Activated gamma-delta T cell treated with Interleukin-2 at 50 U/mL for 16 hours (primary cell): ENCODE data around the gene S1PR5.

Experiments
- DNase-seq: peaks from one replicate; pipeline ENCODE4 v3.0.0-alpha.2; 2020

The S1PR5 gene

DNA sequence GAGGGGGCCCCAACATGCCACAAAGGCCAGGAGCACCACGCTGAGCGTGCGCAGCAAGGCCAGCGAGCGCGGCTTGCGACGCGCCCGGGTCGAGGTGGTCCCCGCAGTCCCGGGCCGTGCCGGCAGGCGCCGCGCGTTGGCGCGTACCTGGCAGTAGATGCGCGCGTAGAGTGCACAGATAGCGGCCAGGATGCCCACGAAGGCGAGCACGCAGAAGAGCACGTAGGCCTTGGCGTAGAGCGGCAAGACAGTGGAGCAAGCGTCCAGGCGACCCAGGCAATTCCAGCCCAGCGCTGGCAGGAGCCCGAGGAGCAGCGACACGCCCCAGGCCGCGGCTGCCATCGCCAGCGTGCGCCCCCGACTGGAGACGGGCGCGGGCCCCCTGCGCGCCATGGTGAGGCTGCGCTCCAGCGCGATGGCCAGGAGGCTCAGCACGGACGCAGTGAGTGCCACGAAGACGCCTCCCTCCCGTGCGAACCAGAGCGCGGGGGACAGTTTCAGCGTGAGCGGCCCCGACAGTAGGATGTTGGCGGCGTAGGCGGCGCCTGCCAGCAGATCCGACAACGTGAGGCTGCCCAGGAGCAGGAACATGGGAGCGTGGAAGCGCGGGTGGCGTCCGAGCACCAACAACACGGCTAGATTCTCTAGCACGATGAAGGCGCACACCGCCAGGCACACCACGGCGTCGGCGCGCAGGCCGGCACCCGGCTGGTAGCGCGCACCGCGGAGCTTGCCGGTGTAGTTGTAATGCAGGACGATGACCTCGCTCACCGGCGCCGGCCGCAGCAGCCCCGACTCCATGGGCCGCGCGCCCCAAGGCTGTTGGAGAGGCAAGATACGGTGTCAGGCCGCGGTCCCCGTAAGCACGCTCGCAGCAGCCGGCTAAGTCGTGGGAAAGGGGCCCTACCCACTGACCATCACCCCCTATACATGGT is 2.8 kb downstream of the S1PR5 start:
- peak; percentile 55 for DNase-seq

DNA sequence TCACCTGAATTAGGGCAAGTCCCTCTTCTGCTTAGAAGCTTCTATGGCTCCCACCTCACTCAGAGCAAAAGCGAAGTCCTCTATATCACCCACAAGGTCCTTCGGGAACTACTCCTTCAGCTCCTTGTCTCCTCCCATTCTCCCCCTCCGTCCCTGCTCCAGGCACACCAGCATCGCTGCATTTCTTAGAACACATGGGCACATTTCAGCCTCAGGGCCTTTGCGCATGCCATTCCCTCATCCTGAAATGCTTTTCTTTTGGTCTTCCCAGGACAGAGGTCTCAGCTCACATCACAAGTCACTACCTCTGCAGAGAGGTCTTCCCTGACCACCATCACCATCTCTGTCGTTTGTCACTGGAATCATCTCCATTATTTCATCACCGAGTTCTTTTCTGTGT is 4.0 kb downstream of the S1PR5 start:
- no peak for DNase-seq

DNA sequence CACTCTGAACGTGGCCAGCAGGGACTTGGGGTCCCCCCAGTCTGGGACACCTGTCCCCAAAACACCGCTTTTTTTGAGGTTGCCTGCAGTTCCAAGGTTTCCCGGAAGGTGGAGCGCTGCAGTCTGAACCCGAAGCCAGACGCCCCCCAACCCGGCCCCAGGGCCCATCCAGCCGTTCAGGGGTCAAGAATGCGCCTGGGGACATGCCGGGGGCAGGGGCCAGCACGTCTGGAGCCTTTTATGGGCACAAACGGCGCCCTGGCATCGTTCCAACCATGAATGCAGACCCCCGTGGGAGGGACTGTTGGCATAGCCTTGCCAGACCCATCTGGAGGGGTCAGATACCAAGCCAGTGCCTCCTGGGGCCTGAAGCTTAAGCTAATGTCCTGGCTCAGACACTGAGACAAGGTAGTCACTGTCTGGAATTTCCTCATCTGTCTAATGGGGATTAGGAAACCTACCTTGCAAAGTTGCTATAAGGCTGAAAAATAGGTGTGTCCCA is 6.9 kb downstream of the S1PR5 start:
- DNase-seq = peak; percentile 60

DNA sequence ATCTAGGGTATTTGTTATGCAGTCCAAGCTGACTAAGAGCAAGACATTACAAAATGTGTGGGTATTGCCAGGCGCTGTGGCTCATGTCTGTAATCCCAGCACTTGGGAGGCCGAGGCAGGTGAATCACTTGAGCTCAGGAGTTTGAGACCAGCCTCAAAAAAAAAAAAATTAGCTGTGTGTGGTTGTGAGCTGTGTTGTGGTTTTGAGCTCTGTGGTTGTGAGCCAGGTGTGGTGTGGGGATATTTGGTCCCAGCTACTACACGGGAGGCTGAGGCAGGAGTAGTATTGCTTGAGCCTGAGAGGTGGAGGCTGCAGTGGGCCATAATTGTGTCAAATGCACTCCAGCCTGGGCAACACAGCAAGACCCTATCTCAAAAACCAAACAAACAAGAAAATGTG is 8.5 kb downstream of the S1PR5 start:
- no peak for DNase-seq

- DNase-seq = no peak
These were observed 9.2 kb downstream of the S1PR5 start for GRCh38 chr19:10508036-10508435.

DNA sequence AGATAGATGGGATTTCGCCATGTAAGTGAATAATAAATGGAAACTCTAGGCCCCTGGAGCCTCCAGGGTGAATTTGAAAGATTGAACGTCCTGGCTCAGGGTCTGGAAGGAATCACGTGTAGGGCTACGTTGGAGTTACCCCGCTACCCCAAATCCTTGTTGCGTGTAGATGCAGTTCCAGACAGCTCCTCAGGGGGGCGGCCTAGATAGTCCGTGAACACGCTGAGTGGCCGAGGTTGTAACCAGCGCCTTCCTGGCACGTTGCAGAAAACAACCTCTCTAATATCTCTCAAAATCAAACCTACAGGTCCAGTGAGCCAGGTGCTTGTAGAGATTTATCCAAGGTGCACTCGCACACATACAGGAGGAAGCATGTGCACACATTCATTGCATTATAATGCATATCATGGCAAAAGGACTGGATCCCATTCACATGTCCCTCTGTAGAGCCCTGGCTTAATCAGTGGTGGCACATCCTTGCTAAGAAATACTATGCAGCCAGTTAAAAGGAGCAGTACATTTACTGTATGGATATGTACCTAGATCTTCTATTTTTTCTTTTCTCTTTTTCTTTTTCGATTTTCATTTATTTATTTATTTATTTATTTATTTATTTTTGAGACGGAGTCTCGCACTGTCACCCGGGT is 11.5 kb downstream of the S1PR5 start:
- DNase-seq = peak; percentile 85

DNA sequence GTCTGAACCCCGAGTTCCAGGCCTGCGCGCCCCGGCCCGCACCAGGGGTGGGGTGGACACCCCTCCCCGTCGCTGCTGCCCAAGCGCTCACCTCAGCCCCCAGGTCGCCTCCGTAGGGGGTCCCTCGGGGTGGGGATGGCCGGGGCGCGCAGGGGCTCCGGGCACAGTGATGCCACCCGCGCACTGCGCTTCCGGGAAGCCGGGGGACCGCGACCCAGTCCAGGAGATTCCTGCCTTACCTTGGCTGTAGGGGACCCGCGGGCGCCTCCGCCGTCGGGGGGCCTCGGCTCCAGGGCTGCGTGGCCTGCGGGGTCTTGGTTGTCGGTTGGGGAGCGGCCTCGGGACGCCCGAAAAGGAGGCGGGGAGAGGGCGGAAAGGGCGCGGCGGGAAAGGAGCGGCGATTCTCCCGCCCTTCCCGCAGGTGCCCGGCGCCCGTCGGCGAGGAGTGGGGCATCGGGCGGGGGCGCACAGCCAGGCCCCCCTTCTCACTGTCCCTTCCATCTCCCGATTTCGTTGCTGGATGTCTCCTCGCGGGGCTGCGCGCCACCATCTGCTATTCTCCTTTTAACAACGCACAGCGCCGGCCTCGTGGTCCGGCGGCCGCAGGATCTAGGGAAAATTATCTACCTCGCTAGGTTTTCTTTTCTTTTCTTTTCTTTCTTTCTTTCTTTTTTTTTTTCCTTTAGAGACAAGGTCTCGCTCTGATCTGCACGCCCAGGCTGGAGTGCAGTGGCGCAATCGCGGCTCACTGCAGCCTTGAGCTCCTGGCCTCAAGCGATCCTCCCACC is 14.1 kb downstream of the S1PR5 start, which contains the start of gene KEAP1:
Gene KEAP1 (minus strand): TSS at position 355 of the 788 bp plus-strand sequence. CDS start 3,323 bp downstream, outside the sequence.
- DNase-seq = peak; percentile 30

- DNase-seq = peak; percentile 89
These were observed 14.7 kb downstream of the S1PR5 start for GRCh38 chr19:10502524-10503001.

- DNase-seq = peak; percentile 43
These were observed 15.2 kb downstream of the S1PR5 start for GRCh38 chr19:10501971-10502523.

DNA sequence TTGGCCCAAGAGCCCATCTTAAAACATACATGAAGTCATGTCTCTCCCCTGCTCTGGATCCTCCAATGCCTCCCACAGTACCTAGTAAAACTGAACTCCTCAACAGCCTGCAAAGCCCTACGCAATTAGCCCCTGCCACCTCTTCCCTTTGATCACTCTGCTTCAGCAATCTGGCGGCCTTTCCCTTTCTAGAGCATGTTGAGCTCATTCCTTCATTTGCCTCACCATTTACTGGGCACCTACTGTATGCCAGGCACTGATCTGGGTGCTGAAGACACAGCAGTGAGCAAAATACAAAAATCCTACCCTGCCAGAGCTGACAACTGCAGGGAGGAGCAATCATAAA is 17.0 kb downstream of the S1PR5 start:
- no peak for DNase-seq

DNA sequence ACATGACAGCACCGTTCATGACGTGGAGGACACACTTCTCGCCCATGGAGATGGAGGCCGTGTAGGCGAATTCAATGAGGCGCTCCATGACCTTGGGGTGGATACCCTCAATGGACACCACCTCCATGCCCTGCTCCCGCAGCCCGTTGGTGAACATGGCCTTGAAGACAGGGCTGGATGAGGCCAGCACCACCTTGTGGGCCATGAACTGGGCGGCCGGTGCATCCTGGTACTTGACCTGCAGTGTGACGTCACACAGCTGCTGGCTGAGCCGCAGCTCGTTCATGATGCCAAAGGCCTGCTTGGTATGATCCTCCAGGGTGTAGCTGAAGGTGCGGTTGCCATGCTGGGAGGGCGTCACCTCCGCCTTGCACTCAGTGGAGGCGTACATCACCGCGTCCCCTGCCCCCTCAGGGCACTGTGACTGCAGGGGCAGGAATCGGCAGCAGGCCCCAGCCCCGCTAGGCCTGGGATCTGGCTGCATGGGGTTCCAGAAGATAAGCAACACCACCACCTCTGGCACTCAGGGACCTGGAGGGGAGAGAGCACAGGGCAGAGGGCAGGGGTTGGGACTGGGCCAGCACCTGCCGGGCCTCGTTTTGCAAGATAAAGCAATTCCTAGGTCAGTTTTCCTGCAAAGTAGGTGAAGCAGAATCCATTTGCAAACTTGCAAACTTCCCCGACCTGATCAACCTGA is 17.5 kb downstream of the S1PR5 start:
- no peak for DNase-seq

GRCh38 chr19:10497371-10497770 is 19.9 kb downstream of the S1PR5 start:
- DNase-seq = no peak

DNA sequence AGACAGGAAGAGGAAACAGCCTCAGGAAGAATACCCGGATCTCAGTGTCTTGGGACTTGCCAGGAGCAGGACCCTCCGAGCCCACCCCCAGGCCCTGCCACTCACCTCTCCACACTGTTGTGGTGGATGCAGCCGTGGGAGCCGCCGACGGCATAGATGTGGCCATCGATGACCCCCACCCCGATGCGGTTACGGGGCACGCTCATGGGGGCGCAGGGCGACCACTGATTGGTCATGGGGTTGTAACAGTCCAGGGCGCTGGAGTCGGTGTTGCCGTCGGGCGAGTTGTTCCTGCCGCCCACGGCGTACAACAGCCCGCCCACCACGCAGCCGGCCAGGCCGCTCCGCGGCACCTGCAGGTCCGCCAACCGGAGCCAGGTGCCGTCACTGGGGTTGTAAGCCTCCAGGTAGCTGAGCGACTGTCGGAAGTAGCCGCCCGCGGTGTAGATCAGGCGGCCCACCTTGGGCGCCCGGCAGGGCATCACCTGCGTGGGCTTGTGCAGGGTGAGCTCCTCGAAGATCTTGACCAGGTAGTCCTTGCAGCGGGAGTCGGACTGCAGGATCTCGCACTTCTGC is 25.7 kb downstream of the S1PR5 start:
- no peak for DNase-seq

DNA sequence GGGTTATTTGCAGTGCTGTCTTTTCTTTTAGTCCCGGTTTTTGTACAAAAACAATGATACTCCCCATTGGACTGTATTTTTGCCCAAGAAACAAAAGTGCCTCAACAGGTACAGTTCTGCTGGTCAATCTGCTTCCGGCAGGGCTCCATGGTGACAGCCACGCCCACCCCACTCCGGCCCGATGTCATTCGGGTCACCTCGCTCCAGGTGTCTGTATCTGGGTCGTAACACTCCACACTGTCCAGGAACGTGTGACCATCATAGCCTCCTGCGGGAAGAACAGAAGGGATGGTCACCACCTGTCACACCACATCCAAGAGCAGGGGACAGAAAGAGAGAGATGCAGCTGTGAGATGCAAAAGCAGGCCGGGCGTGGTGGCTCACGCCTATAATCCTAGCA is 30.7 kb downstream of the S1PR5 start:
- DNase-seq = no peak

DNA sequence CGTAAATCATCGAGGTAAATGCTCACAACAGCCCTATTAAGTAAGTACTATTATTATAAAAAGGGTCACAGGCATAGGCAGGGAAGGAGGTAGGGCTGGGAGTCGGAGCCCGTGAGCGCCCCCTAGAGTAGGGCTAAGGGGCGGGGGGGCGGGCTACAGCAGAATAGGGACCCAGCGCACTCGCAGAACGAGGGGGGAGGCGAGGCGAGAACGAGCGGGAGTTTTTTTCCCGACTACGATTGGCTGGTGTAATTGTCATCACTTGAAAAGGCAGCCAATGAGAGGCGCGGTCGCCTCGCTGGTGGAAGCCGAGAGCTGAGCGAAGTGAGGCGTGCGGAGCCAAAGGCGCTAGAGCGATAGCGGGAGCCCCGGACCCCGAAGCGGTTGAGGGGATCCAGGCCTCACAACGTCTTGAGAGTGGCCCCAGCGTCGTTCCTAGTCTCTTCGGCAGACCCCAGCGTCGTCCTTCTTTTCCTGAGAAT is 38.3 kb downstream of the S1PR5 start:
- DNase-seq = peak; percentile 84

GRCh38 chr19:10478476-10478875 is 38.8 kb downstream of the S1PR5 start:
- no peak for DNase-seq

DNA sequence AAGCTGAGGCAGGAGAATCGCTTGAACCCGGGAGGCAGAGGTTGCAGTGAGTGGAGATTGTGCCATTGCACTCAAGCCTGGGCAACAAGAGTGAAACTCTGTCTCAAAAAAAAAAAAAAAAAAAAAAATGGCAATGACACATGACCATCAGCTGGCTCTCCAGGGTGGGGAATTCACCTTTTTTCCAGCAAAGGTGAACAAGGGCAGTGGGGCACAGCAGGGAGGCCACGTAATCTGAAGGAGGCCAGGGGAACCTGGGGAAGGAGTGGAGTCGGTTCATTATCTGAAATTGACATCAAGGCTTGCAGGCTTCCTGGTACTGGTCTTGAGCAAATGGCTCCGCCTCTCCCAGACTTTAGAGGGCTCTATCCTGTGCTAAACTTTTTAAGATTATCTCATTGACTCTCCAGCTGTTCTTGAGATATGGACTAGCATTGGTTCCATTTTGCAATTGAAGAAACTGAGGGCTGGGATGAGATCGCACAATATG is 42.2 kb downstream of the S1PR5 start:
- no peak for DNase-seq

GRCh38 chr19:10473192-10473591 is 44.1 kb downstream of the S1PR5 start:
- DNase-seq = no peak

- DNase-seq = no peak
These were observed 45.3 kb downstream of the S1PR5 start for GRCh38 chr19:10471909-10472308.

- DNase-seq = no peak
These were observed 49.1 kb downstream of the S1PR5 start for GRCh38 chr19:10468133-10468532.

DNA sequence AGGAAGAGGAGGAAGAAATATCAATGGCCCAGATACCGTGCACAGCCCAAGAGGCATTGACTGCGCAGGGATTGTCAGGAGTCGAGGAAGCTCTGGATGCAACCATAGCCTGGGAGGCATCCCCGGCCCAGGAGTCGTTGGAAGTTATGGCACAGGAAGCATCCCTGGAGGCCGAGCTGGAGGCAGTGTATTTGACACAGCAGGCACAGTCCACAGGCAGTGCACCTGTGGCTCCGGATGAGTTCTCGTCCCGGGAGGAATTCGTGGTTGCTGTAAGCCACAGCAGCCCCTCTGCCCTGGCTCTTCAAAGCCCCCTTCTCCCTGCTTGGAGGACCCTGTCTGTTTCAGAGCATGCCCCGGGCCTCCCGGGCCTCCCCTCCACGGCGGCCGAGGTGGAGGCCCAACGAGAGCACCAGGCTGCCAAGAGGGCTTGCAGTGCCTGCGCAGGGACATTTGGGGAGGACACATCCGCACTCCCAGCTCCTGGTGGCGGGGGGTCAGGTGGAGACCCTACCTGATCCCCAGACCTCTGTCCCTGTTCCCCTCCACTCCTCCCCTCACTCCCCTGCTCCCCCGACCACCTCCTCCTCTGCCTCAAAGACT is 50.0 kb downstream of the S1PR5 start:
- no peak for DNase-seq
